KBM-7 (cell line): ENCODE results near the gene STUB1.
"Not testable (repeated sequence)": the region's sequence is repeated elsewhere in the genome, so short reads cannot be mapped to it uniquely, and the experiment has no call there.

ENCODE experiments used
- DNase-seq: peaks from one replicate; pipeline ENCODE4 v3.0.0-alpha.2; 2015
- in situ Hi-C: fragments of 300-500 bp; cut with MboI; formaldehyde crosslinking; loops from 2 replicates; pipeline ENCODE4 v1.14.3; 2020; ENCODE audit warnings: low sequenced_read_pairs, low pct_unique_long_range_greater_than_20kb, mixed read lengths

STUB1 gene

DNA sequence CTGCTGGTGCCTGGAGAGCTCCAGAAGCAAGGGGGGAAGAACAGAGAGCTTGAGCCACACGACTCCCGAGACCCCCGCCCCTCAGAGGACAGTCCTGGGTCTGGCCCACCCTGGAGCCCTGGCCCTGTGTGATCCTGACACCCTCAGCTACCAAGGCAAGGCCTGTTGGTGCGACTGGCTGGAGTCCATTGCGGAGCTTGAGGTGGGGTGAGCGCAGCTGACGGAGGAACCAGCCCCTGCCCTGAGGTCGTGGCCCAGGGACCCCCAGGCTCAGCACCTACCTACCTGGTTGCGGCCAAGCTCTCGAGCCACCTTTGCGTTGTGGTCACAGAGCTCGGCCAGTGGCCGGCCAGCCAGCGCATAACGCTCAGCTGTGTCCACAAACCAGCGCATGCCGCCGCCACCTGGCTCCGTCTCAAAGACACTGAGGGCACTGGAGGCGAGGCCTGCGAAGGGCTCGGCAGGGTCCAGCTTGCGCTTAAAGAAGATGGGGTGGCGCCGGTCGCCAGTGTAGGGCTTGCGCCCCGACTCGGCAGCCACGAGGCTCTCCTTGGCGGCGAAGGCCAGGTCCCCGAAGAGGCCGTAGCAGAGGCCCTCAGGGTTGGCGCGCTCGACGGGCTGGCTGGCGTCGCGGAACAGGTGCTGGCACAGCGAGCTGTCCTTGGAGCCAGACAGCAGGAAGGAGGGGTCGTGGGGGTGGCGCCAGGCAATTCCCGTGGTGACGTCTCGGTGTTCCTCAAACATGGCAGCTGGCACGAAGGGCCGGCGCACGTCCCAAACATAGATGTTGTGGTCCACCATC, 6.5 kb downstream of the STUB1 start:
- in situ Hi-C loops = no loop called here
- no peak for DNase-seq

DNA sequence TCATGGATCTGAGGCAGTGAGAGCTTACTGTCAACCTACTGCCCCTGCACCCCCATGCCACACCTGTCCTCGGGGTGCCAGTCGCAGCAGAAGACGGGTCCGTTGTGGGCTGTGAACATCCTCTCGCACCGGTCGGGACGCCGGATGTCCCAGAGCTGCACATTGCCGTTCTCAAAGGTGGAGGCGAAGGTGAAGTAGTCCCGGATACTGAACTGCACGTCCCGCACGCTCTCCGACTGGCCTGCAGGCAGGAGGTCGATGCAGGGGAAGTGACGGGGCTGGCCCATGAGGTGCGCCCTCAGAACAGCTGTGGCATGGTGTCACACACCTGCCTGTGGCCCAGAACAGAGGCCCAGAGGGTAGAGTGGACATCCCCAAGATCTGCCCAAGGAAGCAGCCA, 7.3 kb downstream of the STUB1 start:
- DNase-seq = no peak
- in situ Hi-C loops = no loop called here

DNA sequence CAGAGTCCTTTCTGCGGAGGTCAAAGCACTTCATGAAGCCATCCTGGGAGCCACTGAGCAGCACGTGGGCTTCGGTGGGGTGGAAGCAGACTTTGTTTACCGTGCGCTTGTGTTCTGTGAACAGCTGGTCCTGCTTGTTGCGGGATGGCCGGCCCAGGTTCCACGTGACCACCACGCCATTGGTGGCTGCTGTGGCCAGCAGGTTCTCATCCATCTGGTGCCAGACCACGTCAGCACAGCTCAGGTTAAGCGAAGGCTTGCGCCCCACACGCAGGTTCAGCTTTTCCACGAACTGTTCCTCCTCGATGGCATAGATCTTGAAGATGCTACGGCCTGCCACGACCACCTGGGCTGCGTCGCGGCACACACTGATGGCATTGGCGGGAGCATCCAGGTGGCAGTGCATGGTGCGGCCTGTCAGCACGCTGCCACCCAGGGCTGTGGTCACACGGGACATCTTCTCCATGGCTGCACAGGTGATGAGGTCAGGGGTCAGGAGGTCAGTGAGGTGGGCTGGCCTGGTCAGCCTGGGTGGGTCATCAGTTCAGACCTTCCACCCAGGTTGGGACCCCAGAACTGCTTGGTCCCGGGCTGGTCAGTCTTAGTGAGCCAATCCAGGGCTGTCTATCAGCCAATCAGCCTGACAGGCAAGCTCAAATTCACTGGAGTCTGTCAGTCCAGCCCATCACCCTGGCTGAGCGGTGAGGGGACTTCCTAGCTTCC, 9.1 kb downstream of the STUB1 start:
- in situ Hi-C loops = no loop called here

GRCh38 chr16:691242-691641, 11.0 kb downstream of the STUB1 start:
- DNase-seq, in situ Hi-C loops: not testable (repeated sequence)

More for the DNA sequence above, 9.1 kb downstream of the STUB1 start:
- no peak for DNase-seq

GRCh38 chr16:692356-693108, 12.3 kb downstream of the STUB1 start:
- in situ Hi-C loops = no loop called here

DNA sequence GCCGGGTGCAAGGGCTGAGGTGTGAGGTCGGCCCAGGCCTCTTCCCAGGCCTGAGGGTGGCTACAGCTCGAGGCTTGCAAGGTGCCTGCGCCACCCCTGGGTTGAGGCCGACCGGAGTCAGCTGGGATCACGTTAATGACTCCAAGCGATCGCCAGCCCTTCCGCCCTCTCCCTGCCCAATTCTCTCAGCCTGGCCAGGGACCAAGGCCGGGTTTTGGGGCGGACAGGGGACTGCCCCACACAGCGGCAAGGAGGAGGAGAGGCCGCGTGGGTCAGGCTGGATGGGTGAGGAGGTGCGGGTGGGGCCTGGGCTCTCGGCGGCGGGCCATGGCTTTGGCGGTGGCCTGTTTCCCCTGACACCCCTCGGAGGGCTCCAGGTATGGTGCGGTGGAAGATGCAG, 13.2 kb downstream of the STUB1 start:
- in situ Hi-C loops = no loop called here
- no peak for DNase-seq

More at GRCh38 chr16:692356-693108, 12.3 kb downstream of the STUB1 start:
- DNase-seq = no peak

DNA sequence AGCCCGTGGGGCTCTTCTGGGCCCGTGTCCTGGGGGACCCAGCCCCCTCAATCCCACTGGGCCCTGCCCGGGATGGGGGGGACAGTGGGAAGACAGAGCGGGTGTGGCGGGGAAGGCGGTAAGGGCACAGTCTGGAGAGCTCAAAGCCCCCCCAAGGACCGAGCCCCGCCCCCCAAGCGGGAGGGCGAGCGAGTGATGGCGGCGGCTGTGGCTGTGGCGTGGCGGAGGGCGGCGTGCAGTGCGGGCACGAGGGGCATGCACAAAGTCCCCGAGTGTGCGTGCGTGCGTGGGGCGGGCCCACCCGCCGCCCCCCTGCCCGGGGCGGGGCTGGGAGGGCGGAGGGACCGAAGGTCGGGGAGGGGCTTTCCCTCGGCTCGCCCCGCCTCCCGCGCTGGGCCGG, 13.6 kb downstream of the STUB1 start:
- in situ Hi-C loops = no loop called here
- DNase-seq = no peak

DNA sequence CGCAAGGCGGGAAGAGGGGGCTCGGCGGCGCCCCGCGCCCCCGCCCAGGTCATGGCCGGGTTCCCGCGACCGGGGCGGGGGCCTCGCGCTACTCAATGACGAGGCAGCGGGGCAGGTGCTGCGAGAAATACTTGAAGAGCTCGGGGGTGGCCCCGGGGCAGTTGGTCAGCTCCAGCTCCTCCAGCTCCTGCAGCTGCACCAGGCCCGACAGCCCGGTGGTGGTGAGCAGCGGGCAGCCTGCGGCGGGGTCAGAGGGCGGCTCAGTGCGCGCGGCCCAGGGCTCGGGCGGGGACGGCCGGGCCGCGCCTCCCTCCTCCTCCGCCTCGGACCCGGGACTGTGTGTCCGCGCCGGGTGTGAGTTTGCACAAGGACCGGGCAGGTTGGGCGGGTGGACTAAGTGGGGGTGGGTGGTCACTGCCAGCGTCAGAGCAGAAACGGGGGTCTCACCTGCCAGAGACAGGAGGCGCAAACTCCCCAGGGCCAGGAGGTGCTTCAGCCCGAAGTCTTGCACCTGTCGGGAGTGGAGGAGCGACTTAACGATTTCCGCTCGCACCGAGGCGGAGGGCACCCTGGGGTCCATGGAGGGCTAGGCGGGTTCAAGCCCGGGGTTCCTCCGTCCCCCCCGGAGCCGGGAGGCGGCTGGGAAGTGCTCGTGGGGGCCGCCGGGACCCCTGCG, 14.1 kb downstream of the STUB1 start:
- in situ Hi-C loops = no loop called here

DNA sequence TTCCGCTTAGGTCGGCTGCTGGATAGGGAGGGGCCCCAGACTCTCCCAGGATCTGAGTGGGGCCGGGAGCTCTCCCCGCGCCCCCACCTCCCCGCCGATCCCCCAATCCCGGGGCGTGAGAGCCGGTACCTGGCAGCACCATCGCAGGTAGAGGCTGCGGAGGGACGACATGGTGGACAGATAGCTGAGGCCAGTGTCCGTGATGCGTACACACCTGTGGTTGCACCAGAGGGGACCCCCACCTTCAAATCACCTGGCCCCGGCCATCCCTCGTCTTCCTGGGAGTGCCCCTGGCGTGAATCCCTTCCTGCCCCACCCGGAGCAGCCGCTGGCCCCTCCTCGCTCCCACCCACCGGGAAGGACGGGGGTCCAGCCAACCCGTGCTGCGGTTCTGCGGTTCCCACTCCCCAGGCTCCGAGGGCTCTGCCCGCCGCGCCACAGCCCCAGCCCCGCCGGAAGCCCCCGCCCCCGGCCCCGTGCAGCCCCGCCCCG, 14.7 kb downstream of the STUB1 start:
- no peak for DNase-seq
- in situ Hi-C loops = no loop called here

More for the DNA sequence above, 14.1 kb downstream of the STUB1 start:
- DNase-seq = no peak

- in situ Hi-C loops = no loop called here
- DNase-seq = no peak
Observed at GRCh38 chr16:695355-696089, 15.3 kb downstream of the STUB1 start.

DNA sequence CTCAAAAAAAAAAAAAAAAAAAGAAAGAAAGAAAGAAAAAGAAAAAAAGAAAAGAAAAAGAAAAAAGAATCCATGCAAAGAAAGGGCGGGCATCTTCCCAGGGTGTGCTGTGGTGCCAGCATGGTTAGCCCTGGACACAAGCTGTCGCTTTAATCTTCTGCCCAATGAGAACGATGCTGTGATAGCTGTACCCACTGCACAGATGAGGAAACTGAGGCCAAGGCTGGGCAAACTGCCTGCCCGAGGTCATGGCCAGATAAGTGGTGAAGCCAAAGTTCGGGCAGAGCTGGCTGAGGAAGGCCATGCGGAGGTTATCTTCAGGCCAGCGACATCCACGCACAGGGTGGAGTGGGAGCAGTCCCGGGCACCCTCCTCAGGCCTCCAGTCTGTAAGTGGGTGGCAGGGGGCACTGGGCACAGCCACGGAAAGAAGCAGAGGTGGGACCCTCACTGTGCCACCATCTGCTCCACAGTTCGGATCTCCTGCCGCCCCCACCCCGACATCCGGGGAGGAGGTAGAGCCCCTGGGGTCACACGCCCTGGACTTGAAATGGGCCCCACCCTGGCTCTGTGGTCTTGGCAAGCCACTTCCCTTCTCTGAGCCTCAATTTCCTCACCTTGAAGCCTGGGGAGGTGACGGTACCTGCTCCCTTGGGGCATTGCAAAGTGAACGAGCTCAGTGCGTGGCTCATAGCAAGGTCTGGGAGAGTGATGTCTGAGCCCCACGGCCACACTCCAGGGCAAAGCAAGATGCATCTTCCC, 18.9 kb downstream of the STUB1 start:
- in situ Hi-C loops = no loop called here
- no peak for DNase-seq

DNA sequence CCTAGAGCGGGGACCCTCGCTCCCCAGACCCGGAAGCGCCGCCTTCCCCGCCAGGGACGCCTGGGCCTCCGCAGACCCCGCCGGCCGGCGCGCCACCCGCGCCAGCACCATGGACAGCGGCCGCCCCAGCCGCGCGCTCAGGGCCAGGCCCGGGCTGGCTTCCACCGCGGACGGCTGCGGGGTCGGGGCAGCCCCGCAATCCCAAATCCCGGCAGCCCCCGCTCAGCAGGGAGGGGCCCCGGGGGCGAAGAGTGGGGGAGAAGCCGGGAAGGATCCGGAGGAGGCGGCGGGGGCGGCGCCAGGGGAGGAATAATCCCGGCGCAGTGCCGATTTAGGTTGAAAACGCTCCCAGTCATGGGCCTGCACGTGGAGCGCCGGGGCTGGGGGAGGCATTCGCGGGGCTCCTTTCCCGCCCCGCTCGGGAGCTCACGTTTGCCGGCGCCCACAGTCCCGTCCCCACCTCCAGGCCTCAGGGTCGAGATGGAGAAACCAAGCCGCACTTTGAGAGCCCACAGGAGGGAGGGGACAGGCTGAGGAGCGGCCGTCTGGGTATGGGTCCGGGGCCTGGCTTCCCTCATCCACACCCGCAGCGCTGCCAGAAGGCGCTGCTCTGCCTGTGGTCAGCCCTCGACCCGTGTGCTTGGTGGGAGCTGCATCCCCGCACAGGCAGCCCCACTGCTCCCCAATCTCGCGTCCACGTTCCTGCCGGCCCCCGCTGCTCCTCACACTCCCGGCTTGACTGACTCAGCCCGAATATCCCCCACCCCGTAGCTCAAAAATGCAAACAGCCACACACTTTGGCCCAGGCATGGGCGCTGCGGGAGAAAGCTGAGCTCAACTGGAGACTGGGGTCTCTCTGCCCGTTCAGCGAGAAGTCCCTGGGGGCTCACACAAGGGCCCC, 20.7 kb downstream of the STUB1 start:
- in situ Hi-C loops = no loop called here
- DNase-seq = no peak

GRCh38 chr16:702341-702740, 22.1 kb downstream of the STUB1 start:
- DNase-seq = no peak

GRCh38 chr16:703406-703805, 23.2 kb downstream of the STUB1 start:
- in situ Hi-C loops = no loop called here
- no peak for DNase-seq

More at GRCh38 chr16:702341-702740, 22.1 kb downstream of the STUB1 start:
- in situ Hi-C loops = no loop called here

GRCh38 chr16:704047-704446, 23.8 kb downstream of the STUB1 start:
- DNase-seq = no peak
- in situ Hi-C loops = no loop called here

DNA sequence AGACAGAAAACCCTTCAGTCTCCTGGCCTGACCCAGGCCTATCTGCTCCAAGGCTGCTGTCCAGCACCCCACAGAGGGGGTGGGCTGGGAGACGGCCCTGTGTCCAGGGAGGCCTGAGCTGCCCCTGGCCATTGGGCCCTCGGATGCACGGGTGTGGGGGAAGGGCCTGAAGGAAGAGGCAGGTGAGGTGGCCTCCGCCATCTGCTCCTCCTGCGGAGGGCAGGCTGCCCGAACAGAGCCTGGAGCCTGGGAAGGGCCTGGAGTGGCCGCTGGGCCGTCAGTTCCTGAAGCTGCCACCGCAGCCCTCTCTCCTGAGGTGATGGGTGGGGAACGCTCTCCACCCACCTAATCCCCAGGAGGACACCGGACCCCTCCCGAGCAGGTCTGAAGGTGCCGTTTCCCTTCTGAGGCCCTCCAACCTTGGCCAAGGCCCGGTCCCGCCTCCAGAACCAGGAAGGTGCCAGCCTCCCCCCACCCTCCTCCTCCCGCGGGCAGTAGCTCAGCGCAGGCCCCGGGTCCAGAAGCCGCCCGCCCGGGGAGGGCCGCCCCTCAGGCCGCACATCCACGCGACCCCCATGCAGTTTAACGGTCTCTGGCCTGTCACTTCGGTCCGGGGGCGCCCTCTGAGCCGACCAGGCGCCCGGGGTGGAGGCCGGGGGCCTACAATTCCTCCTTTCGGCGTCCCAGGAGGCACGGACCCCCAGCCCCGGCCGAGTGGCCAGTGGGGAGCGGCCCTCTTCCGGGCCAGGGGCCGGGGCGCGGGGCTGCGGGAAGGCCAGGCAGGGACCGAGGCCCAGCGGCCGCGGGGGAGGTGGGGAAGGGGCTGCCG, 24.6 kb downstream of the STUB1 start:
- in situ Hi-C loops = no loop called here
- DNase-seq = no peak
